ENCODE measurements around the gene MAPK8IP1. TPM values are rescaled to one million over a fixed set of nuclear protein-coding genes. Genes with fewer than 3 reads are reported as not detected.

Gene MAPK8IP1
- polyA plus RNA-seq, 1 donor from 2014 or later, result 58.8 TPM

- Histone ChIP-seq H3K4me2 (ENCODE audit: low read length) (peak overlapping the region; percentile 96), H3K27ac (ENCODE audit: low read length) (peak overlapping the region; percentile 90), H3K9ac (ENCODE audit: low read length) (peak overlapping the region; percentile 90), H3K4me3 (ENCODE audit: low read length) (peak overlapping the region; percentile 98), H3F3A (ENCODE audit: insufficient read depth, low read length, poor library complexity, severe bottlenecking) (peaks cover 8% of the 10 kb centered on the region), H3K27me3 (ENCODE audit: insufficient read depth, low read depth, low read length) (peaks cover 16% of the 10 kb centered on the region), H4K20me1 (ENCODE audit: insufficient read depth) (no peaks in the 10 kb centered on the region), H3K9me2 (ENCODE audit: insufficient read depth, low read length) (no peaks in the 10 kb centered on the region), H2AFZ (ENCODE audit: low read depth, low read length) (peak overlapping the region; percentile 94), H3K36me3 (ENCODE audit: insufficient read depth, low read length) (no peaks in the 10 kb centered on the region), H3K9me3 (ENCODE audit: low read length) (no peaks in the 10 kb centered on the region), H3K79me2 (replicated peaks; ENCODE audit: insufficient read depth, low read length) (peaks cover 6% of the 10 kb centered on the region)
- TF ChIP-seq TAF1 (IDR thresholded peaks at IDR 0.05; ENCODE audit: low read depth) (no peak), EP300 (conservative IDR thresholded peaks at IDR 0.05; ENCODE audit: poor library complexity, severe bottlenecking) (no peak), REST (IDR thresholded peaks at IDR 0.05; ENCODE audit: borderline replicate concordance) (no peak), POLR2AphosphoS5 (IDR thresholded peaks at IDR 0.05) (no peak), EZH2 (IDR thresholded peaks at IDR 0.05; ENCODE audit: borderline replicate concordance, insufficient read depth, low read length, poor library complexity, severe bottlenecking) (no peak), SMC3 (conservative IDR thresholded peaks at IDR 0.05; ENCODE audit: poor library complexity) (no peak), MXI1 (conservative IDR thresholded peaks at IDR 0.05; ENCODE audit: poor library complexity, severe bottlenecking) (no peak), RAD21 (conservative IDR thresholded peaks at IDR 0.05) (no peak)
- TF ChIP-seq, protein P1, sequence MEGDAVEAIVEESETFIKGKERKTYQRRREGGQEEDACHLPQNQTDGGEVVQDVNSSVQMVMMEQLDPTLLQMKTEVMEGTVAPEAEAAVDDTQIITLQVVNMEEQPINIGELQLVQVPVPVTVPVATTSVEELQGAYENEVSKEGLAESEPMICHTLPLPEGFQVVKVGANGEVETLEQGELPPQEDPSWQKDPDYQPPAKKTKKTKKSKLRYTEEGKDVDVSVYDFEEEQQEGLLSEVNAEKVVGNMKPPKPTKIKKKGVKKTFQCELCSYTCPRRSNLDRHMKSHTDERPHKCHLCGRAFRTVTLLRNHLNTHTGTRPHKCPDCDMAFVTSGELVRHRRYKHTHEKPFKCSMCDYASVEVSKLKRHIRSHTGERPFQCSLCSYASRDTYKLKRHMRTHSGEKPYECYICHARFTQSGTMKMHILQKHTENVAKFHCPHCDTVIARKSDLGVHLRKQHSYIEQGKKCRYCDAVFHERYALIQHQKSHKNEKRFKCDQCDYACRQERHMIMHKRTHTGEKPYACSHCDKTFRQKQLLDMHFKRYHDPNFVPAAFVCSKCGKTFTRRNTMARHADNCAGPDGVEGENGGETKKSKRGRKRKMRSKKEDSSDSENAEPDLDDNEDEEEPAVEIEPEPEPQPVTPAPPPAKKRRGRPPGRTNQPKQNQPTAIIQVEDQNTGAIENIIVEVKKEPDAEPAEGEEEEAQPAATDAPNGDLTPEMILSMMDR (IDR thresholded peaks at IDR 0.05; ENCODE audit: poor library complexity, severe bottlenecking), result no peak
Measured at GRCh38 chr11:45917286-45917622, 31.8 kb downstream of the MAPK8IP1 start.

DNA sequence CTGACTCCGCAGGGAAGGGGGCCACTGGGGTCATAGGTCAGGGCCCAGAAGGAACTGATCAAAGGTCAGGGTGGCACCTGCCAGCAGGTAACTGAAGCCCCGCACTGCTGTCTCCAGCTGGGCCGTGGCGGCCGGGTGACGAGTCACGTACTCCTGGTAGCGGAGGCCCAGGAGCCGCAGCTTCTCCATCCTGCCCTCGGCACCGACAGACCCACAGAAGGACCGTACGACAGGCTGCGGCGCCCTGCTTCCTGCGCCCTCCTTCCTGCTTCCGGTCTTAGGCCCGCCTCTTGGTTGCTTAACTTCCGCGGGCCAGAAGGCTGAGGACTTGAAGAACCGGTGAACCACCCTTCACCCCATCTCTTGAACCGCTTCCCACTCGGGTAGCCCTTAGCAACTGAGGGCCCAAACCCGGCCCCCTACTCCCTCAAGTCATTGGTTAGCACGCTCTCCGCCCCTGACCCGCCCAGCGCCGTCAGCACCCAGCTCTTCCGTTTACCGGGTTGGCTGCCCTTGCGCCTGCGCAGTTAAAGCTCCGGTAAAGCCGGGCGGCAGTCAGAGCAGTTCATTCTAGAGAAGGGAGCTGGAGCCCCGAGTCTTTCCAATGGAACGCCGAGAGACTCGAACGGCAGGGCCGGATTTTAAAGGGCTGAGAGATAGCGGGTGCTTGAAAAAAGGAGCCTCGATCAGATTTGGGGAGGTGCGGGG, 32.3 kb downstream of the MAPK8IP1 start, which contains the start of gene PEX16:
TSS of gene PEX16 (minus strand) at position 255 of the 708 bp plus-strand sequence. CDS start at position 189, 66 bp downstream.
- Histone ChIP-seq H3K27ac (ENCODE audit: low read length) (peak within 1 kb of the TSS; percentile 90), H3K27me3 (ENCODE audit: insufficient read depth, low read depth, low read length) (peaks cover 21% of the 10 kb centered on the region), H3K36me3 (ENCODE audit: insufficient read depth, low read length) (no peaks in the 10 kb centered on the region), H4K20me1 (ENCODE audit: insufficient read depth) (no peaks in the 10 kb centered on the region), H3K4me3 (ENCODE audit: low read length) (peak within 1 kb of the TSS; percentile 98), H3K79me2 (replicated peaks; ENCODE audit: insufficient read depth, low read length) (peaks cover 6% of the 10 kb centered on the region), H3K4me2 (ENCODE audit: low read length) (peak within 1 kb of the TSS; percentile 96), H3K9ac (ENCODE audit: low read length) (peak within 1 kb of the TSS; percentile 90), H3F3A (ENCODE audit: insufficient read depth, low read length, poor library complexity, severe bottlenecking) (peaks cover 8% of the 10 kb centered on the region), H3K9me2 (ENCODE audit: insufficient read depth, low read length) (no peaks in the 10 kb centered on the region), H3K9me3 (ENCODE audit: low read length) (no peaks in the 10 kb centered on the region), H2AFZ (ENCODE audit: low read depth, low read length) (peak within 1 kb of the TSS; percentile 94)
- TF ChIP-seq POLR2AphosphoS5 (IDR thresholded peaks at IDR 0.05), result peak; percentile 73
- TF ChIP-seq, protein P1 (IDR thresholded peaks at IDR 0.05; ENCODE audit: poor library complexity, severe bottlenecking), result no peak
- TF ChIP-seq TAF1 (IDR thresholded peaks at IDR 0.05; ENCODE audit: low read depth), result no peak
- TF ChIP-seq REST (IDR thresholded peaks at IDR 0.05; ENCODE audit: borderline replicate concordance), result no peak
- peak; percentile 65 for TF ChIP-seq EP300 (conservative IDR thresholded peaks at IDR 0.05; ENCODE audit: poor library complexity, severe bottlenecking)
- no peak for TF ChIP-seq SMC3 (conservative IDR thresholded peaks at IDR 0.05; ENCODE audit: poor library complexity)
- peak; percentile 84 for TF ChIP-seq MXI1 (conservative IDR thresholded peaks at IDR 0.05; ENCODE audit: poor library complexity, severe bottlenecking)
- no peak for TF ChIP-seq EZH2 (IDR thresholded peaks at IDR 0.05; ENCODE audit: borderline replicate concordance, insufficient read depth, low read length, poor library complexity, severe bottlenecking)
- peak; percentile 35 for TF ChIP-seq RAD21 (conservative IDR thresholded peaks at IDR 0.05)
